Common myeloid progenitor, CD34-positive (primary cell): ENCODE data around the gene ASIC2.

ENCODE experiments used
- CTCF ChIA-PET: fragments of 350-600 bp; sonication (Branson Sonifier 250); formaldehyde crosslinking; loops from one replicate; lab custom pipeline; 2021; ENCODE audit warnings: antibody characterized with exemption; lab: Charles Lee
- POLR2A ChIA-PET: fragments of 350-600 bp; sonication (Branson Sonifier 250); formaldehyde crosslinking; loops from one replicate; lab custom pipeline; 2021; ENCODE audit warnings: antibody characterized with exemption; lab: Charles Lee
- DNase-seq, 3 donors: peaks; one replicate each; pipeline versions ENCODE4 v3.0.0 to v3.0.0-alpha.2; 2013
- H3K27ac ChIP-seq, 2 experiments: 1 replicate in 1 of 2; 2 replicates in 1 of 2; pipeline ENCODE4 v1.7.0; 2013; ENCODE audit warnings: inconsistent platforms in 2 of 2, low read length in 2 of 2, mild to moderate bottlenecking in 2 of 2, low read depth in 1 of 2, moderate library complexity in 1 of 2; ENCODE audit not compliant: severe bottlenecking in 2 of 2, insufficient read depth in 1 of 2, poor library complexity in 1 of 2
- H3K27me3 ChIP-seq, 5 experiments: replicated peaks in 2 of 5; 1 replicate in 3 of 5; 2 replicates in 2 of 5; pipeline versions ENCODE4 v1.6.1 to v1.7.0; 2013; ENCODE audit warnings: low read length in 4 of 5, mild to moderate bottlenecking in 2 of 5, moderate library complexity in 2 of 5, inconsistent platforms in 1 of 5; ENCODE audit not compliant: insufficient read depth in 5 of 5, control insufficient read depth in 4 of 5
- H3K36me3 ChIP-seq, 4 experiments: 1 replicate in 2 of 4; 2 replicates in 2 of 4; pipeline versions ENCODE4 v1.6.1 to v1.7.0; 2013; ENCODE audit warnings: low read length in 3 of 4, control low read depth in 1 of 4, mild to moderate bottlenecking in 1 of 4; ENCODE audit not compliant: control insufficient read depth in 4 of 4, insufficient read depth in 4 of 4
- H3K4me1 ChIP-seq, 4 experiments: 1 replicate in 3 of 4; 2 replicates in 1 of 4; pipeline versions ENCODE4 v1.6.1 to v1.7.1; 2013; ENCODE audit warnings: low read length in 3 of 4, mild to moderate bottlenecking in 3 of 4, control low read depth in 1 of 4, inconsistent platforms in 1 of 4, moderate library complexity in 1 of 4; ENCODE audit not compliant: control insufficient read depth in 4 of 4, insufficient read depth in 4 of 4; ENCODE audit errors: control extremely low read depth in 1 of 4
- H3K4me3 ChIP-seq, 7 experiments: 1 replicate in 4 of 7; 2 replicates in 3 of 7; pipeline versions ENCODE4 v1.5.1 to v1.7.0; 2013; ENCODE audit warnings: mild to moderate bottlenecking in 7 of 7, low read length in 6 of 7, moderate library complexity in 6 of 7, inconsistent platforms in 2 of 7, low read depth in 2 of 7, control low read depth in 1 of 7; ENCODE audit not compliant: insufficient read depth in 4 of 7, control insufficient read depth in 1 of 7; ENCODE audit errors: extremely low read depth in 1 of 7
- H3K9me3 ChIP-seq, 5 experiments: 1 replicate in 4 of 5; 2 replicates in 1 of 5; pipeline versions ENCODE4 v1.6.1 to v1.7.1; 2013; ENCODE audit warnings: low read length in 4 of 5, mild to moderate bottlenecking in 2 of 5, inconsistent platforms in 1 of 5, low read depth in 1 of 5, moderate library complexity in 1 of 5; ENCODE audit not compliant: control insufficient read depth in 4 of 5, insufficient read depth in 2 of 5; ENCODE audit errors: control extremely low read depth in 1 of 5
- WGBS: methylation state at CpG from one replicate; pipeline ENCODE4 v1.1.5; 2013; ENCODE audit not compliant: insufficient coverage; 5-methylcytosine and 5-hydroxymethylcytosine counted together

ASIC2 gene

DNA sequence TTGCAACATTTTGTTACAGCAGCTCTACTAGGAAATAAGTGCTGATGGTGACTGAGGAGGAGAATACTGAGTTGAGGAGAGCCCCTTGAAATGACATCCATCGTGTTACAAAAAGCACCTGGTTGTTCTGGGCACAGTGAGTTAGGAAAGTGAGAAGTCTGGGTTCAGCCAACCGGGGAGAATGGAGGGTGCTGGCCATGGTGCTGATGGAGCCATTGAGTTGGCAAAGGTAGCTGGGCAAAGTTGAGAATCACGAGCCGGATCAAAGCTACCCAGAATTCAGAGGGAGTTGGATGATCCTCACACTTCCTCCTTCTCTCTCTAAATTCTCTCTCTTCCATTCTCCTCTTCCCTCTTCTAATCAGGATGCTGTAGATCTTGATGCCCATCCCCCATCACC lies 35.0 kb upstream of the ASIC2 start:
- ChIA-PET CTCF (interaction anchor here (1.1 kb wide), 1 partner anchor 14 kb away, joined by 3 read pairs; no protein-coding TSS in a partner anchor), POLR2A (no interaction called here)
- DNase-seq, result peak in 1 of 3 donors; percentile 1
- Histone ChIP-seq H3K27me3 (peaks cover 0 to under 1% (median 0%) of the 10 kb centered on the region in 5 experiments), H3K27ac (no peak overlapping the region), H3K36me3 (no peaks in the 10 kb centered on the region), H3K9me3 (no peaks in the 10 kb centered on the region), H3K4me3 (no peak overlapping the region), H3K4me1 (no peaks in the 10 kb centered on the region)
- WGBS, result 23% methylated on average over 2 of the region's 4 CpGs

DNA sequence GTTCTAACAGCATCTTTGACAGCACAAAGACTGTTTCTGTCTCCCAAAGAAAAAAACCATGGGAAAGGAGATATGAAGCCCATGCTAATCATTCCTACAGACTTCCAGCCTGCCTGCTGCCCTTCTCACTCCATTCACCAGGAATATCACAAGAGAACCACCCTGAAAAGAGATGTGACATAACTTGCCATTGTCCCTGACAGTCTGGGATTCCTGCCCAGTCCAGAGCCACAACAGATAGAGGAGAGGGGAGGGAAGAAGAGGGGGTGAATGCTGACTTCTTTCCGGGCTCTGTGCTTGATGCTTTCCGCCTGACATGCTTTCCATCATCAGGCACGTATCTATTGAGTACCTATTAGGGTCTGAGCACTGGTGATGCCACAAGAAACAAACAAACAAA lies 31.6 kb upstream of the ASIC2 start:
- no peaks in the 10 kb centered on the region for H3K4me1 ChIP-seq
- no peaks in the 10 kb centered on the region for H3K9me3 ChIP-seq
- 100% methylated on average over 1 of the region's 3 CpGs for WGBS
- H3K27ac ChIP-seq, result no peak overlapping the region
- peaks cover 0 to 9% (median 0%) of the 10 kb centered on the region in 5 experiments for H3K27me3 ChIP-seq
- no peaks in the 10 kb centered on the region for H3K36me3 ChIP-seq
- DNase-seq, result no peak
- ChIA-PET POLR2A (no interaction called here), CTCF (no interaction called here)
- H3K4me3 ChIP-seq, result no peak overlapping the region

DNA sequence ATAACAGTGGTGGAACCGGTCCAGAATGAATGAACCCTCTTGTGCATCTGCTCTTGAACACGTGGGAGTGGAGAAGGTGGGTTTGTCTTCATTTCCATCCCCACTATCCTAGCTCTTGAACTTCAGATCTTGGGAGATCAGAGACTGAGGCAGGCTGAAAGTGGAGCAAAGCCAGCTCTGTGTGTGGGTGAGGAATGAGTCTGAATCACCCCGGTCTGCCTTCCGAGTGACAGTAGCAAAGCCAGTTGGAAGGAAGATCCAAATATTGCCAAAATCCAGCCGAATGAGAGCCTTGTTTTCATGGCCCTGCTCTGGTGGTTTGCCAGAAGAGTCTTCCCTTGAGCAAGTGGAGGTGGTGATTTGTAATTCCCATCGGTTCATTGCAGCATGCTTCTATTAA lies 29.0 kb upstream of the ASIC2 start:
- no peaks in the 10 kb centered on the region for H3K9me3 ChIP-seq
- 98% methylated on average over 4 of the region's 6 CpGs for WGBS
- no peaks in the 10 kb centered on the region for H3K4me1 ChIP-seq
- POLR2A ChIA-PET, result no interaction called here
- CTCF ChIA-PET, result no interaction called here
- no peak for DNase-seq
- H3K4me3 ChIP-seq, result no peak overlapping the region
- H3K36me3 ChIP-seq, result no peaks in the 10 kb centered on the region
- H3K27ac ChIP-seq, result no peak overlapping the region
- H3K27me3 ChIP-seq, result peaks cover 0 to 27% (median 0%) of the 10 kb centered on the region in 5 experiments

DNA sequence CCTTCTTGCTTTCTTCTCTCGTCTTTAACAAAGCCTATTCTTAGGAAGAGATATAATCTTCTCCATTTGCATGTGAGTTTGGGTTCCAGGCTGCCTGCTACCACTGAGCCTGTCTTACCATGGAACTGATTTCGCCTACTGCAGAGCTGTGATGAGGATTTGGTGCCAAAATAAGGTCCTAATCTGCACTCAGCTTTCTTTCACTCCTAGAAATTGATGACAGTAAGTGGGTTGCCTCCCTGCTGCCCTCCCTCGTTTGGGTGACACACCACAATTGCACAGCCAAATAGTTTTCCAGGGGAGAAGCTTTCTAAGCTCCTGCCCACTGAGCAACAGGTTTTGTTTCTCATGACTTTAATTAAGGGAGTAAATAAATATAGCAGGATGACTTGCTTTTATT lies 25.1 kb upstream of the ASIC2 start:
- 100% methylated on average over 1 of the region's 3 CpGs for WGBS
- no peak for DNase-seq
- peaks cover 0 to 36% (median 0%) of the 10 kb centered on the region in 5 experiments for H3K27me3 ChIP-seq
- no peak overlapping the region for H3K4me3 ChIP-seq
- no peak overlapping the region for H3K27ac ChIP-seq
- ChIA-PET POLR2A (interaction anchor here (0.6 kb wide), 1 partner anchor 1579 kb away, joined by 4 read pairs; no protein-coding TSS in a partner anchor), CTCF (no interaction called here)
- H3K4me1 ChIP-seq, result no peaks in the 10 kb centered on the region
- H3K36me3 ChIP-seq, result no peaks in the 10 kb centered on the region
- no peaks in the 10 kb centered on the region for H3K9me3 ChIP-seq

DNA sequence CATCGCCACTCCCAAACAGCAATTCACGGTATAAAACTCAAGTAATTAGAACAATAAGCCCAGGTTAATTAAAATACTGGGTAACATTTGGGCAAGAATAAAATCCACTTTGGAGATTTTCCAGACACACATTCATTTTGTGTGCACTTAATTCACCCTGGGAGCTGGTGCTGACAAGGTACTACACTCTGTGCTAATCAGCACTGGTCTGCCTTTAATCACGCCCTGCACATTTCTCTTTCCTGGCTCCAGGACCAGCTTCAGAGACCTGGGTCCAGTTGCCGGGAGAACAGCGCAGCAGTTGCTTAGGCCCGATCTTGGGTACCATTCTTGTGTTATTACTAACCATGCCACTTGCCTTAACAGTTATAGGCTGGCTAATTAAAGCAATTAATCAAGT lies 23.7 kb upstream of the ASIC2 start:
- H3K4me1 ChIP-seq, result no peaks in the 10 kb centered on the region
- no peaks in the 10 kb centered on the region for H3K36me3 ChIP-seq
- ChIA-PET CTCF (no interaction called here), POLR2A (no interaction called here)
- peaks cover 0 to 35% (median 3%) of the 10 kb centered on the region in 5 experiments for H3K27me3 ChIP-seq
- DNase-seq, result no peak
- WGBS, result 90% methylated on average over 4 of the region's 6 CpGs
- no peak overlapping the region for H3K27ac ChIP-seq
- H3K9me3 ChIP-seq, result no peaks in the 10 kb centered on the region
- H3K4me3 ChIP-seq, result no peak overlapping the region

DNA sequence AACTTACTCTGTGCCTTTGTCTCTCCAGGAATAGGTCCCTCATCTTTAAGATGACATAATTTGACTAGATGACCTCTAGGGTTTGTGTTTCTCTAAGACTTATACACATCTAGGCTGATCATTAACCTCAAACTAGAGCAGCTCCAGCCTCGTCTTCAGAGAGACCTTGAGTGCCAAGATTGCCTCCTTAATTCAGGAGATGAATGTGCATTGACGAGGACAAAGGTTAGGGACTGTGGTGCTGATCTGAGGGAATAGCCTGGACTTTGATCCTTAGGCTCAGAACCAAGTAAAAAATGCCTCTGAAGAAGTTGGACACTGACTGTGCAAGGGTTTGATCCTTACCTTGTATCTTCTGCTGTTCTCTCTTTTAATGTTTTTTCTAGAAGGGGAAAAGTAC lies 17.2 kb upstream of the ASIC2 start:
- ChIA-PET POLR2A (no interaction called here), CTCF (no interaction called here)
- H3K4me1 ChIP-seq, result no peaks in the 10 kb centered on the region
- DNase-seq, result no peak
- no peak overlapping the region for H3K4me3 ChIP-seq
- H3K27me3 ChIP-seq, result peaks cover 0 to 41% (median 6%) of the 10 kb centered on the region in 5 experiments
- 88% methylated on average over 1 of the region's 2 CpGs for WGBS
- H3K27ac ChIP-seq, result no peak overlapping the region
- no peaks in the 10 kb centered on the region for H3K36me3 ChIP-seq
- peaks cover 0 to 2% (median 0%) of the 10 kb centered on the region in 5 experiments for H3K9me3 ChIP-seq

DNA sequence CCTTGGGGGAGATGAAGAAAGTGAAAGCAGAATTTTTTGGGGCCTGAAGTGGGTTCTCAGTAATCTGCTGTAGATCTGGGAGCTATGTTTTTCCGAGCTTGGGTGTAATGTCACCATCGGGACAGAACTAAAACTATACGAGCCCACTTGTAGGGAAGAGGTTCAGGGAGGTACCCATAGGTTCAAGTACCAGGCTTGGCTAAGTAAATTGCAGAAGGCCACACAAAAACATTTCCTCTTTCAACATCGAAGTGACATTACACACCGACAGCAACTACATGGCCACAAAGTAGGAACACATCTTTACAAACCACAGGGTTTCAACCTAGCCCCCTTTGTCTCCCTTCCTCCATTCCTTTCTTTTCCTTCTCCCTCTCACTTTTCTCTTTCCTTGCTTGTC lies 10.2 kb upstream of the ASIC2 start:
- DNase-seq, result no peak
- Histone ChIP-seq H3K4me1 (peaks cover 0 to 20% (median 2%) of the 10 kb centered on the region in 4 experiments), H3K36me3 (no peaks in the 10 kb centered on the region), H3K4me3 (no peak overlapping the region), H3K27me3 (peaks cover 0 to 13% (median 2%) of the 10 kb centered on the region in 5 experiments), H3K9me3 (peaks cover 0 to 2% (median 0%) of the 10 kb centered on the region in 5 experiments), H3K27ac (no peak overlapping the region)
- ChIA-PET POLR2A (no interaction called here), CTCF (no interaction called here)
- WGBS, result 20% methylated on average over 3 of the region's 5 CpGs
